Stimulated activated CD8-positive, alpha-beta memory T cell treated with anti-CD3 and anti-CD28 coated beads, Interleukin-12 subunit alpha, Interleukin-12 subunit beta, amount 100 ng/mL, for 24 hours (primary cell): ENCODE data around the gene KIF22.

Source experiments
- DNase-seq: peaks from one replicate; pipeline ENCODE4 v3.0.0-alpha.2; 2020; ENCODE audit errors: extremely low read depth

KIF22 gene

GRCh38 chr16:29841631-29842030 lies 51.1 kb downstream of the KIF22 start:
- DNase-seq, result no peak

- DNase-seq, result no peak
These were observed 52.3 kb downstream of the KIF22 start for GRCh38 chr16:29842732-29843346.

GRCh38 chr16:29843931-29844330 lies 53.4 kb downstream of the KIF22 start:
- no peak for DNase-seq

- no peak for DNase-seq
These were observed 54.2 kb downstream of the KIF22 start for GRCh38 chr16:29844575-29845331.

GRCh38 chr16:29845656-29846055 lies 55.1 kb downstream of the KIF22 start:
- no peak for DNase-seq

GRCh38 chr16:29848420-29849297 lies 58.1 kb downstream of the KIF22 start:
- peak; percentile 53 for DNase-seq

GRCh38 chr16:29849505-29849904 lies 59.0 kb downstream of the KIF22 start:
- no peak for DNase-seq

GRCh38 chr16:29850998-29851397 lies 60.4 kb downstream of the KIF22 start:
- no peak for DNase-seq

GRCh38 chr16:29852654-29853053 lies 62.1 kb downstream of the KIF22 start:
- DNase-seq, result no peak

- DNase-seq, result no peak
These were observed 64.1 kb downstream of the KIF22 start for GRCh38 chr16:29854520-29855100.
